ENCODE data around the gene KDM4B.

The KDM4B gene

DNA sequence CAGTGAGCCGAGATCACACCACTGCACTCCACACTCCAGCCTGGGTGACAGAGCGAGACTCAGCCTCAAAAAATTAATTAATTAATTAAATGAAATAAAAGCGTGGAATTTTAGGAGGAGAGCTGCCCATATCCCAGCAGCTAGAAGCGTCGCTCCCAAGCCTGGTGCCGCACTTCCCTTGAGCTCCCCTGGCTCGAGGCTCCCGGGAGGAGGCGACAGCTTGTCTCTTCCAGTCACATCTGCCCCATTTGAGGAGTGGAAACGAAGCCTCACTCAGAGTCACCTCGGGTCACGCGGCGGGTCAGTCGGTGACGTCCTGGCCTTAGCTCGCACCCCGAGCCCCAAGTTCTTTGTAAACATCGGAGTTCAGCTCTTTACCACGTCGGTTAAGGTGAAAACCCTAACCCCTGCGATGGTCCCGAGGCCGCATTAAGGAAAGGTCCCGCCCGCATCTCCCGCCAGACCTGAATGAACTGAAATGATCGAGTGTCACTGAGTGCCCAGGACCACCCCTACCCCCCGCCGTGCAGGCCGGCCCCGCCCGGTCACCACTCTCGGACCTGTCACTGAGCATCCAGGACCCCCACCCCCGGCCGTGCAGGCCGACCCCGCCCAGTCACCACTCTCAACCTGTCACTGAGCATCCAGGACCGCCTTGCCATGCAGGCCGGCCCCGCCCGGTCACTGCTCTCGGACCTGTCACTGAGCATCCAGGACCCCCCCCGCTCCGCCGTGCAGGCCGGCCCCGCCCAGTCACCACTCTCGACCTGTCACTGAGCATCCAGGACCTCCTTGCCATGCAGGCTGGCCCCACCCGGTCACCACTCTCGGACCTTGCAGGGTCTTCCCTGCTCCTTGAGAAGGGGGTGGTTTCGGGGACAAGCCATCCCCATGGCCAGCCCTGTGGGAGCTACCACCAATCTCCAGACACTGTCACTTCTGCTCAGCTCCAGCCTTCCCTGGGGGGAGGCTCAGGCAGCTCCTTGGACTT lies 176.9 kb downstream of the KDM4B start:
- TF ChIP-seq POLR2A (IDR thresholded peaks at IDR 0.05; ENCODE audit: low read length) (no peak), GATA1 (IDR thresholded peaks at IDR 0.05; ENCODE audit: low read depth, low read length) (no peak)
- DNase-seq: no peak

DNA sequence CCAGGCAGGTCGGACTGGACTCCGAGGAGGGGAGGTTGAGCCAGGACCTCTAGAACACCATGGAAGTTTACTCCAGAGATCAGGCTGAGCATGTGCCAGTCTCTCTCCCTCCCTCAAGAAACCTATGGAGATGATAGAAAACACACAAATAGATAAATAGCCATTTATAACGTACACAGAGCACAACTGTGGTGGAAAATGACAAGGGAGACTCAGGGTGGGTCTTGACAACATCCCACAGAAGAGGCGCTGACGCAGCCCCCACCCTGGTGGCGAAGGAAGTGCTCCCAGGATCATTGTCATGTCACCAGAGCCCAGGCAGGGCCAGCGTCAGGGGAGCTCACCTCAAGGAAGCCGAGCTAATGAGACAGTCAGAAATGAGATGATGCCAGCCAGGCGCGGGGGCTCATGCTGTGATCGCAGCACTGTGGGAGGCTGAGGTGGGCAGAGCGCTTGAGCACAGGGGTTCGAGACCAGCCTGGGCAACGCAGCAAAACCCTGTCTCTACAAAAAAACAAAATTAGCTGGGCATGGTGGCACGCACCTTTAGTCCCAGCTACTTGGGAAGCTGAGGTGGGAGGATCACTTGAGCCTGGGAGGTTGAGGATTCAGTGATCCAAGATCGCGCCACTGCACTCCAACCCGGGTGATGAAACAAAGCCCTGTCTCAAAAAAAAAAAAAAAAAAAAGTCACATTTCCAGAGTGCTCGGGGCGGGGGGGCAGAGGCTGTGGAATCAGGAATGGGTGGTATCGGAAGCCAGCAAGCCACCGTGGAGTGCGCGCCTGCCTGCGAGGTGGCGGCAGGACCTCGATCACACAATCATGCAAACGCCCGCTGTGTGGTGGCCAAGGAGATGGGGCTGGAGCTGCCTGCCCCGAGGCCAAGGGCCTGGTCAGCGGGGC lies 178.4 kb downstream of the KDM4B start:
- TF ChIP-seq POLR2A (IDR thresholded peaks at IDR 0.05; ENCODE audit: low read length): no peak
- no peak for TF ChIP-seq GATA1 (IDR thresholded peaks at IDR 0.05; ENCODE audit: low read depth, low read length)

GRCh38 chr19:5147978-5148793 lies 179.3 kb downstream of the KDM4B start:
- no peak for TF ChIP-seq GATA1 (IDR thresholded peaks at IDR 0.05; ENCODE audit: low read depth, low read length)
- TF ChIP-seq POLR2A (IDR thresholded peaks at IDR 0.05; ENCODE audit: low read length): no peak
- no peak for DNase-seq

More for the DNA sequence above, 178.4 kb downstream of the KDM4B start:
- DNase-seq: no peak

DNA sequence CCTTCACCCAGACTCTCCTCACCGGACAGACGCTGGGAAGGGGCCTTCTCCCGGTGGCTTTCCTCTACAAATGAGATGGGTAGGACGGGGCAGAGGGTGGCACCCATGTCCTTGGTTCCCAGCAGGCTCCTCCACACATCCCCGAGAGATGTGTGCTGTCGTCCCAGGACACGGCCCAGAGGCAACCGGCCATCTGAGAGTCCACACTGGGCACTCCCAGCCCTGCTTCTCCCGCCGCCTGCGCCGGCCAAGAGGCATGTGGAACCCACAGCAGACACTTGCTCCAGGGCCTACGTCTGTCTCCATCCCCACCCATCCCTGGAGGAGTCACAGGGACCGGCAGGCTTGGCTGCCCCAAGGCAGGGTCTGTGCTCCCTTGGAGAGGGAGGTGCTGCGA lies 179.9 kb downstream of the KDM4B start:
- TF ChIP-seq GATA1 (IDR thresholded peaks at IDR 0.05; ENCODE audit: low read depth, low read length) (no peak), POLR2A (IDR thresholded peaks at IDR 0.05; ENCODE audit: low read length) (no peak)
- no peak for DNase-seq

- no peak for DNase-seq
- no peak for TF ChIP-seq POLR2A (IDR thresholded peaks at IDR 0.05; ENCODE audit: low read length)
- no peak for TF ChIP-seq GATA1 (IDR thresholded peaks at IDR 0.05; ENCODE audit: low read depth, low read length)
These were observed 180.6 kb downstream of the KDM4B start for GRCh38 chr19:5149508-5149907.

DNA sequence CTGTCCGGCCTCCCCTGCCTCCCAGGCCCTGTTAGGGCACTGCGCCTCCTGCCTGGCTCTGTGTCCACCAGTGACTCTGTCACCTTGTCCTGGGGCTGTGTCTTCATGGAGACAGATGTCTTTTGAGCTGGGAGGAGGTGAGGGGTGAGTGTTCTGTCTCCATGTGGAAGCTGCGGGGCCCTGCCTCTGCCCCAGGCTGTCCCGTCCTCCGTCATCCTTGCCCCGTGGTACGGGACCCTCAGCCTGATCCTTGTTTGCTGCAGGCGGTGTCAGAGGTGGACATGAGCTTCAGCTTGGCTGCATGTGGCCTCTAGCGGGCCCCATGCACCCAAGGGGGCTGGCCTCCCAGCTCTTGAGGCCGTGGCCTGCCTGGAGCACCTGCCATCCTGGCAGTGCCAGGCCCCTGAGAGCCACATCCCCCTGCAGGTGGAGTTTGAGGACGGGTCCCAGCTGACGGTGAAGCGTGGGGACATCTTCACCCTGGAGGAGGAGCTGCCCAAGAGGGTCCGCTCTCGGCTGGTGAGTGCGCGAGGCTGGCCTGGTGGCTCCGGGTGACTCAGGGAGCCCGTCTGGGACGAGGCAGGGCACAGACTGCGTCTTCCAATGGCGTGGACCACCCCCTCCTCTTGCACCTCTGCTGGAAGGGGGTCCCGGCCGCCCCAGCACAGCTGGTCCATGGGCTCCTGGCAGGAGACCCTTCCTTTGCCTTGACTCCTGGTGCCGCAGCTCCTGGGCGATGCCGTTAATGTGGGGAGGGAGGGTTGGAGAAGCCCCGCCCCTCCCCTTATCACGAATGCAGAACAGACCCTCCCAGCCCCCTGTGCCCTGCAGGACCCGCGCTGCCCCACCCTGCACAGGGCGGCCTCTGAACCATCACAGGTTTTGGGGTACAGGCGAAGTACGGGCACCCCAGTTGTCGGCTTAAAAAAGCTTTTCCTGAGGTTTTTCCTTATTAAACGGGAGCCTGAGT lies 181.3 kb downstream of the KDM4B start:
- TF ChIP-seq POLR2A (IDR thresholded peaks at IDR 0.05; ENCODE audit: low read length) (no peak), GATA1 (IDR thresholded peaks at IDR 0.05; ENCODE audit: low read depth, low read length) (no peak)
- no peak for DNase-seq

DNA sequence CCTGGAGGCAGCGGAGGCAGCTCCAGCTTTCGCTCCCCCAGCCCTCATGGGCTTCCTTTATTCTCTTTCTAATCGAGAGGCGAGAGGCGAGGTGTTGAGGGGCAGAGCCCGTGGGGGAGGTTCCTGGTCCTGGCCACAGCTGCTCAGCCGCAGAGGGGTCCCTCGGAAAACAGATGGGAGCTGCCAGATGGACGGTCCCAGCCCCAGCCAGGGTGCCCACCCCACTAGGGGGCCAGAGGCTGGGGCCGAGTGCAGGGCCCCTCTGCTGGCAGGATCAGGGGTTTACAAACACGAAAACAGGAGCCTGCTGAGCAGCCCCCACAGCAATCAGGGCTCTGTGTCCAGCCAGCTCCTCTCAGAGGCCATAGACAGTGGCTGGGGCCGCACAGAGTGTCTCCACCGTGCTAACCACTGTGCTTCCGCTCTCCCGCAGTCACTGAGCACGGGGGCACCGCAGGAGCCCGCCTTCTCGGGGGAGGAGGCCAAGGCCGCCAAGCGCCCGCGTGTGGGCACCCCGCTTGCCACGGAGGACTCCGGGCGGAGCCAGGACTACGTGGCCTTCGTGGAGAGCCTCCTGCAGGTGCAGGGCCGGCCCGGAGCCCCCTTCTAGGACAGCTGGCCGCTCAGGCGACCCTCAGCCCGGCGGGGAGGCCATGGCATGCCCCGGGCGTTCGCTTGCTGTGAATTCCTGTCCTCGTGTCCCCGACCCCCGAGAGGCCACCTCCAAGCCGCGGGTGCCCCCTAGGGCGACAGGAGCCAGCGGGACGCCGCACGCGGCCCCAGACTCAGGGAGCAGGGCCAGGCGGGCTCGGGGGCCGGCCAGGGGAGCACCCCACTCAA lies 182.2 kb downstream of the KDM4B start:
- TF ChIP-seq GATA1 (IDR thresholded peaks at IDR 0.05; ENCODE audit: low read depth, low read length): no peak
- no peak for TF ChIP-seq POLR2A (IDR thresholded peaks at IDR 0.05; ENCODE audit: low read length)

DNA sequence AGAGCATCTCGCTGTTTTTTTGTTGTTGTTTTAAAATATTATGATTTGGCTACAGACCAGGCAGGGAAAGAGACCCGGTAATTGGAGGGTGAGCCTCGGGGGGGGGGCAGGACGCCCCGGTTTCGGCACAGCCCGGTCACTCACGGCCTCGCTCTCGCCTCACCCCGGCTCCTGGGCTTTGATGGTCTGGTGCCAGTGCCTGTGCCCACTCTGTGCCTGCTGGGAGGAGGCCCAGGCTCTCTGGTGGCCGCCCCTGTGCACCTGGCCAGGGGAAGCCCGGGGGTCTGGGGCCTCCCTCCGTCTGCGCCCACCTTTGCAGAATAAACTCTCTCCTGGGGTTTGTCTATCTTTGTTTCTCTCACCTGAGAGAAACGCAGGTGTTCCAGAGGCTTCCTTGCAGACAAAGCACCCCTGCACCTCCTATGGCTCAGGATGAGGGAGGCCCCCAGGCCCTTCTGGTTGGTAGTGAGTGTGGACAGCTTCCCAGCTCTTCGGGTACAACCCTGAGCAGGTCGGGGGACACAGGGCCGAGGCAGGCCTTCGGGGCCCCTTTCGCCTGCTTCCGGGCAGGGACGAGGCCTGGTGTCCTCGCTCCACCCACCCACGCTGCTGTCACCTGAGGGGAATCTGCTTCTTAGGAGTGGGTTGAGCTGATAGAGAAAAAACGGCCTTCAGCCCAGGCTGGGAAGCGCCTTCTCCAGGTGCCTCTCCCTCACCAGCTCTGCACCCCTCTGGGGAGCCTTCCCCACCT lies 183.3 kb downstream of the KDM4B start:
- no peak for DNase-seq
- TF ChIP-seq POLR2A (IDR thresholded peaks at IDR 0.05; ENCODE audit: low read length) (no peak), GATA1 (IDR thresholded peaks at IDR 0.05; ENCODE audit: low read depth, low read length) (no peak)

More for the DNA sequence above, 182.2 kb downstream of the KDM4B start:
- no peak for DNase-seq

- TF ChIP-seq GATA1 (IDR thresholded peaks at IDR 0.05; ENCODE audit: low read depth, low read length): no peak
- no peak for TF ChIP-seq POLR2A (IDR thresholded peaks at IDR 0.05; ENCODE audit: low read length)
- no peak for DNase-seq
These were observed 184.0 kb downstream of the KDM4B start for GRCh38 chr19:5152767-5153532.

DNA sequence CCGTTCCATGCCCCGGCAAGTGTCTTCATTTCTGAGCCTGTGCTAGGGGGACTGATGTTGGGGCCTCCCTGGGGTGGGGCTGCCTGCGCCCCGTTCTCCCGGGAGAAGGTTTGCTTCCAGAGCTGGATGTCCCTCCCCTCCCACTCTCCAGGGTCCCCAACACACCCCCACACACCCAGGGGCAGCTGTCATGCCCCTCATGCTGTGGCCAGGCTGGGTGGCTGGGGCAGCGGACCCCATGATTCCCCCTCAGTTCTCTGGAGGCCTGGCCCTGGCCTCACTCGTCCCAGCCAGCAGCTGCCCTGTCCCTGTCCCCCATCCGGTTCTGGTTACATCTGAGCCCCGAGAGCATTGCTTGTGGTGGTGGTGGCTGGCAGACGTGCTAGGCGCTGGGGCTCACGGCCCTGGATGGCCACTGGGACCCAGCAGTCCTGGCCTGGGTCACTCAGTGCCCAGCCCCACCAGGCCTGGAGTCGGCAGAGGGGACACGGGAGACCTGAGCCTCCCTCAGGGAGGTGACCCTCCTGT lies 184.8 kb downstream of the KDM4B start:
- no peak for DNase-seq
- TF ChIP-seq POLR2A (IDR thresholded peaks at IDR 0.05; ENCODE audit: low read length): no peak
- no peak for TF ChIP-seq GATA1 (IDR thresholded peaks at IDR 0.05; ENCODE audit: low read depth, low read length)
